Measurements from ENCODE around the gene THSD7B.
A peak's percentile ranks its signal among the peaks of the same experiment; 100 is the strongest.
"Not testable (repeated sequence)": the region's sequence is repeated elsewhere in the genome, so short reads cannot be mapped to it uniquely, and the experiment has no call there.

THSD7B gene

DNA sequence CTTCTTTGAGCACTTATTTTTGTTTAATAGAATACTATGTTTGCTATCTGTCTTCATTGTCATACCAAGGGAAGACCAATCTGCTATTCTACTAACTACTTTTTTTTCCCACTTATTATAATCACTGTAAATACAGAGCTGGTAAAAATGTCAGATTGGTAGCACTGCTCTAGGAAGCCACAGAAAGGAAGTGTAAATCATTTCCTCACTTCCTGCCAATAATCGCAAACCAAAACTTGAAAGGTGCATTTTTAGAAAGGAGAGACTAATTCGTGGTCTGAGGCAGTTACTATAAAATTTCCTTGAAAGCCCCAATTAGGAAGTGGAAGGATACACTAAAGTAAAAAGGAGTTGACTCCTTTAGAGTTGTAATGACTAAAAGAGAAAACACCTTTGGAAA lies 13.9 kb upstream of the THSD7B start:
- TF ChIP-seq, protein P1, sequence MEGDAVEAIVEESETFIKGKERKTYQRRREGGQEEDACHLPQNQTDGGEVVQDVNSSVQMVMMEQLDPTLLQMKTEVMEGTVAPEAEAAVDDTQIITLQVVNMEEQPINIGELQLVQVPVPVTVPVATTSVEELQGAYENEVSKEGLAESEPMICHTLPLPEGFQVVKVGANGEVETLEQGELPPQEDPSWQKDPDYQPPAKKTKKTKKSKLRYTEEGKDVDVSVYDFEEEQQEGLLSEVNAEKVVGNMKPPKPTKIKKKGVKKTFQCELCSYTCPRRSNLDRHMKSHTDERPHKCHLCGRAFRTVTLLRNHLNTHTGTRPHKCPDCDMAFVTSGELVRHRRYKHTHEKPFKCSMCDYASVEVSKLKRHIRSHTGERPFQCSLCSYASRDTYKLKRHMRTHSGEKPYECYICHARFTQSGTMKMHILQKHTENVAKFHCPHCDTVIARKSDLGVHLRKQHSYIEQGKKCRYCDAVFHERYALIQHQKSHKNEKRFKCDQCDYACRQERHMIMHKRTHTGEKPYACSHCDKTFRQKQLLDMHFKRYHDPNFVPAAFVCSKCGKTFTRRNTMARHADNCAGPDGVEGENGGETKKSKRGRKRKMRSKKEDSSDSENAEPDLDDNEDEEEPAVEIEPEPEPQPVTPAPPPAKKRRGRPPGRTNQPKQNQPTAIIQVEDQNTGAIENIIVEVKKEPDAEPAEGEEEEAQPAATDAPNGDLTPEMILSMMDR (IDR thresholded peaks at IDR 0.05; ENCODE audit: extremely low read depth, missing control alignments) = no peak
- no peak for DNase-seq (ENCODE audit: low spot score)

DNA sequence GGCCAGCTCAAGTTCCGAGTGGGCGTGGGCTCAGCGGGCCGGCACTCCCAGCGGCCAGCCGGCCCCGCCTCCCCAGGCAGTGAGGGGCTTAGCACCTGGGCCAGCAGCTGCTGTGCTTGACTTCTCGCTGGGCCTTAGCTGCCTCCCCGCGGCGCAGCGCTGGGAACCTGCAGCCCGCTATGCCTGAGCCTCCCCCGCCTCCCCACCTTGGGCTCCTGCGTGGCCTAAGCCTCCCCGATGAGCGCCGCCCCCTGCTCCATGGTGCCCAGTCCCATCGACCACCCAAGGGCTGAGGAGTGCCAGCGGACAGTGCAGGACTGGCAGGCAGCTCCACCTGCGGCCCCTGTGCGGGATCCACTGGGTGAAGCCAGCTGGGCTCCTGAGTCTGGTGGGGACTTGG lies 6.8 kb upstream of the THSD7B start:
- DNase-seq (ENCODE audit: low spot score) = not testable (repeated sequence)

DNA sequence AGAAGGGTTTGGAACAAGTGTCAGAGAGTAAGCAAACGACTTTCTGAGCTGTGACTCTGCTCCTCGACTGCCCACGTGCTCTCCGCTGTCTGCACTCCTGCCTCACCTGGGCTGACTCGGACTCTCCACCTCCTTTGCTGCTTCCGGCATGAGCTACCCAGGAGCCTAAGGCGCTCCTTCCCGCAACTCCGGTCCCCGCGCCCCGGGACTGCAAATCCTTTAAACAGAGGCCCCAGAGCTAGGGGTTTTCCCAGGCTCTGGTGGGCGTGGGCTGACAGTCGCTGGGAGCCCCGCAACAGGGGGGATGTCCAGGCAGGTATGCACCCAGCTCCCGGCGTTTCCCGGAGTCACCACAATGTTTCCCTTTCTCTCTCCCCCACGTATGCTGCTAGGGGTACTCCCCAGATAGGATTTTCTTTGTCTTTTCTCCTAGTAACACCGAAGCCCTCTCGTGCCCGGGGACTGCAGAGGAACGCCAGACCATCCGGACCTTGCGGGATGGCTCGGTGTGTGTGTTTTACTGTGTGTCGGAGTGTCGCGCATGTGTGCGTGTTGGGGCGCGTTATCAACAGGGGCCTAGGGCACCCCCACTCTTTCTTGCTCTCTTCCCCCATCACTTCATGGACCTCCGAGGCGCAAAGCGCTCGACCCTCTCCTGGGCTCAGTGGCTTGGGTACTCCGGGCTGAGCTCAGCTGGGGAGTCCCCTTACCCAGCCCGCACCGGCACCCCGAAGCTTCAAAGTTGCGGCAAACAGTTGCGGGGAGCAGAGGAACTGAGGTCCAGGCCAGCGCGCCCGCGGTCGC lies 691 bp upstream of the THSD7B start:
- DNase-seq (ENCODE audit: low spot score) = peak; percentile 35
- TF ChIP-seq, protein P1 (IDR thresholded peaks at IDR 0.05; ENCODE audit: extremely low read depth, missing control alignments) = no peak

DNA sequence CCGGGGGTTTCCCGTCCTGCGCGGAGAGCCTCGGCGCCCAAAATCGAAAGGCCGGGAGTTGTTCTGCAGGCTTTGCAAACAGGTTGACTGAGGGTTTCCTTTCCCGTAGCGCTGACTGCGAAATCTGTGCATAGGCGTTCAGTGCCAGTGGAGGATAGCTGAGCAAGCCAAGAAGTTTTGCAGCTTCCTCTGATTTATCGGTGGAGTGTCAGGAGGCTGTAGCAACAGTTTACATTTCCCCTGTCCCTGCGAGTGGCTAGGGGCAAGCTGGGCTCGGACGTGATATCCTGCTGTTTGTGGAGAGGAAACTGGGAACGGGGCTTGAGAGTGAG lies 694 bp downstream of the THSD7B start:
- TF ChIP-seq, protein P1 (IDR thresholded peaks at IDR 0.05; ENCODE audit: extremely low read depth, missing control alignments) = no peak

GRCh38 chr2:136767030-136767429 lies 1.7 kb downstream of the THSD7B start:
- no peak for DNase-seq (ENCODE audit: low spot score)
- TF ChIP-seq, protein P1 (IDR thresholded peaks at IDR 0.05; ENCODE audit: extremely low read depth, missing control alignments) = no peak

More for the DNA sequence above, 694 bp downstream of the THSD7B start:
- no peak for DNase-seq (ENCODE audit: low spot score)

GRCh38 chr2:136769871-136770270 lies 4.5 kb downstream of the THSD7B start:
- DNase-seq (ENCODE audit: low spot score) = no peak
- TF ChIP-seq, protein P1 (IDR thresholded peaks at IDR 0.05; ENCODE audit: extremely low read depth, missing control alignments) = no peak

DNA sequence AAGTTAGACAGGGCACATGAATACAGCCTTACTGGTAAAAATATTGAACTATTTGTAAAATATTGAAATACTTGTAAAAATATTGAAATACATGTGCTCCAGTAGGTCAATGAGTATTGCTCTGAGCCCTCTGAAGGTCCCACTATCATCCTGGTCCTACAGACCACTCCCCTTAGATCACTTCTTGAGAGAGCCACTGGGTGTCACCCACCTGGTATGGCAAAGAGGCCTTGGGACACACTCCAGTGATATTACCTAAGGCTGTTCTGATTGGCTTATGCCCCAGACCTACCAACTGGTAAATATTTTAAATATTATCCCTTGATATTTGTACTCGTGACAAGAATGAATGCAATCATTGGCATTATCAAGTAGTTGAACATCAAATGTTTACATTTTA lies 5.0 kb downstream of the THSD7B start:
- DNase-seq (ENCODE audit: low spot score) = no peak
- TF ChIP-seq, protein P1 (IDR thresholded peaks at IDR 0.05; ENCODE audit: extremely low read depth, missing control alignments) = no peak

GRCh38 chr2:136777391-136777790 lies 12.0 kb downstream of the THSD7B start:
- TF ChIP-seq, protein P1 (IDR thresholded peaks at IDR 0.05; ENCODE audit: extremely low read depth, missing control alignments) = no peak
- DNase-seq (ENCODE audit: low spot score) = no peak

Data from GM20000 (cell line).